Subcutaneous abdominal adipose tissue (tissue), 5 donors: ENCODE measurements around the gene TM9SF1.

Source experiments
- H3K27ac ChIP-seq: one replicate; pipeline ENCODE4 v1.7.0; 2013; ENCODE audit warnings: low read depth, mild to moderate bottlenecking, inconsistent platforms, low read length, moderate library complexity
- H3K27me3 ChIP-seq, 5 donors: one replicate each; pipeline ENCODE4 v1.7.0; 2013; ENCODE audit warnings: low read length in 5 of 5, inconsistent platforms in 1 of 5; ENCODE audit not compliant: control insufficient read depth in 5 of 5, insufficient read depth in 4 of 5
- H3K36me3 ChIP-seq, 5 donors: one replicate each; pipeline ENCODE4 v1.7.0; 2013; ENCODE audit warnings: low read length in 5 of 5; ENCODE audit not compliant: control insufficient read depth in 5 of 5, insufficient read depth in 5 of 5
- H3K4me1 ChIP-seq, 5 donors: one replicate each; pipeline ENCODE4 v1.7.0; 2013; ENCODE audit warnings: low read length in 5 of 5, mild to moderate bottlenecking in 3 of 5, moderate library complexity in 1 of 5; ENCODE audit not compliant: control insufficient read depth in 5 of 5, insufficient read depth in 5 of 5
- H3K4me3 ChIP-seq, 5 donors: one replicate each; pipeline ENCODE4 v1.7.0; 2013; ENCODE audit warnings: low read length in 5 of 5, low read depth in 1 of 5
- H3K9ac ChIP-seq, 5 donors: one replicate each; pipeline ENCODE4 v1.7.0; 2013; ENCODE audit warnings: low read length in 5 of 5, mild to moderate bottlenecking in 4 of 5, moderate library complexity in 3 of 5
- H3K9me3 ChIP-seq, 5 donors: one replicate each; pipeline ENCODE4 v1.7.0; 2013; ENCODE audit warnings: low read length in 5 of 5; ENCODE audit not compliant: control insufficient read depth in 5 of 5
- donor health status: healthy.
- donor health status: healthy.
- donor health status: healthy.
- donor health status: healthy.
- donor health status: healthy.

The TM9SF1 gene, protein sequence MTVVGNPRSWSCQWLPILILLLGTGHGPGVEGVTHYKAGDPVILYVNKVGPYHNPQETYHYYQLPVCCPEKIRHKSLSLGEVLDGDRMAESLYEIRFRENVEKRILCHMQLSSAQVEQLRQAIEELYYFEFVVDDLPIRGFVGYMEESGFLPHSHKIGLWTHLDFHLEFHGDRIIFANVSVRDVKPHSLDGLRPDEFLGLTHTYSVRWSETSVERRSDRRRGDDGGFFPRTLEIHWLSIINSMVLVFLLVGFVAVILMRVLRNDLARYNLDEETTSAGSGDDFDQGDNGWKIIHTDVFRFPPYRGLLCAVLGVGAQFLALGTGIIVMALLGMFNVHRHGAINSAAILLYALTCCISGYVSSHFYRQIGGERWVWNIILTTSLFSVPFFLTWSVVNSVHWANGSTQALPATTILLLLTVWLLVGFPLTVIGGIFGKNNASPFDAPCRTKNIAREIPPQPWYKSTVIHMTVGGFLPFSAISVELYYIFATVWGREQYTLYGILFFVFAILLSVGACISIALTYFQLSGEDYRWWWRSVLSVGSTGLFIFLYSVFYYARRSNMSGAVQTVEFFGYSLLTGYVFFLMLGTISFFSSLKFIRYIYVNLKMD

DNA sequence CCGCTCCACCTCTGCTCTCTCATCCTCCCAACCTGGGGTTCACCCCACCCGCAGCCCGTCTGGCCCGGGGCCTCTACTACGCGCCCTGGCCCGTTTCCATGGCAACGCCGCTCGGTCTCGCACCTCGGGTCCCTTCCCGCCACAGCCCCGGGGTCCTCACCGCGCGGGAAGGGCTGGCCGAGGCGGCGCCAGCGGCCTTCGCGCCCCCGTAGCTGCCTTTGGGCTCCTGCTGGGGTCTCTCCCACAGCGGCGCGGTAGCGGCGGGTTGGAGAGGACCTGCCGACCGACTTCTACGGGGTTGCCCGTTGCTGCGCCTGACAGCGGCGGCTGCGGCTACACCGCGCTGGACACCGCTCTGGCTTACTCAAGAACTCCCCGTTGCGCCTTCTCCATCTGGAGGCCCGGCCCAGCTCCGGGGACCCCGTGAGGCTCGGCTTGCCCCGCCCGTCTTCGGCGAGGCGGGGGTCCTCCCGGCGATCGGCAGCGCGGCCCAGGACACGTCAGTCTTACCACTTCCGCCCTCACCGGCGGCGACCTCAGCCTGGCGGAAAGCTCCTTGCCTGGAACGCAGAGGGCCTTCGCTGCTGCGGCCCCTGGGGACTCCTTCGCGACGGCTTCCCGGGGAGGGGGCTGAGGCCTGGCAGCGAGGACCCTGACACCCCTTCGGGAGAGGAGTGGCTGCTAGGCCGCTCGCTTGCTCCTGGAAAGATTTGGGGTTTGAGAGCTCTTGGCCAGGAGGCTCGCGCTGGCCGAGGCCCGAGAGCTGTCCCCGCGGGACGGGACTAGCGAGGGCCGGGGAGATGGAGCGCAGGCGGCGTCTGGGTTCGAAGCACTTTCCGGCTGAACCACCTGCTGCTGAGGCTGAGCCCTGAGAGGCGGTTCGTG is at the start of gene TM9SF1:
Gene TM9SF1, minus strand, starts transcription at position 256 of the 885 bp plus-strand sequence. CDS start 422 bp downstream, outside the sequence.
- H3K36me3 ChIP-seq, result peaks cover 5 to 29% (median 16%) of the 10 kb centered on the region in 5 donors
- peaks cover 9 to 29% (median 24%) of the 10 kb centered on the region in 5 donors for H3K4me1 ChIP-seq
- no peaks in the 10 kb centered on the region for H3K9me3 ChIP-seq

DNA sequence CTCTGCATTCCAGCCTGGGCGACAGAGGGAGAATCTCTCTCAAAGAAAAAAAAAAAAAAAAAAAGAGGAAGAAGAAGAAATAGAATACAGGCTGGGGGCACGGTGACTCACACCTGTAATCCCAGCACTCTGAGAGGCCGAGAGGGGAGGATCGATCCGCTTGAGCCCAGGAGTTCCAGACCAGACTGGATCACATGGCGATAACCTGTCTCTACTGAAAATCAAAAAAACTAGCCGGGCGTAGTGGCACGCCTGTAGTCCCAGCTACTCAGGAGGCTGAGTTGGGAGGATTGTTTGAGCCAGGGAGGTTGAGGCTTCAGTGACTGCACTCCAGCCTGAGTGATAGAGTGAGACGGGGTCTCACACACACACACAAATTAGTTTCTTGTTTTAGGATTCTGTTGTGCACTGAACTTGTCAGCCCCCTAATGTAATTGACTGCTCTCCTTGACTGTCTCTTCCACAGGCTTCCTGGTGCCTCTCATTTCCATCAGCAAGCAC is 48.1 kb upstream of the TM9SF1 start:
- H3K9ac ChIP-seq, result peak overlapping the region; percentile 39 to 98 (median 97)
- peaks cover 0 to 45% (median 37%) of the 10 kb centered on the region in 5 donors for H3K4me1 ChIP-seq
- H3K27ac ChIP-seq, result peak overlapping the region; percentile 98
- no peaks in the 10 kb centered on the region for H3K9me3 ChIP-seq
- H3K4me3 ChIP-seq, result peak overlapping the region; percentile 81 to 96 (median 94)
- H3K27me3 ChIP-seq, result no peaks in the 10 kb centered on the region
- peaks cover 8 to 28% (median 28%) of the 10 kb centered on the region in 5 donors for H3K36me3 ChIP-seq

More for the DNA sequence above, at the start of gene TM9SF1:
- peak within 1 kb of the TSS; percentile 84 to 96 (median 95) for H3K9ac ChIP-seq
- H3K27me3 ChIP-seq, result no peaks in the 10 kb centered on the region
- H3K4me3 ChIP-seq, result peak within 1 kb of the TSS; percentile 84 to 95 (median 94)
- peak within 1 kb of the TSS; percentile 95 for H3K27ac ChIP-seq

GRCh38 chr14:24241829-24242443 is 46.7 kb upstream of the TM9SF1 start:
- peaks cover 0 to 45% (median 37%) of the 10 kb centered on the region in 5 donors for H3K4me1 ChIP-seq
- H3K4me3 ChIP-seq, result peak overlapping the region; percentile 81 to 98 (median 95)
- H3K9me3 ChIP-seq, result no peaks in the 10 kb centered on the region
- peaks cover 8 to 43% (median 43%) of the 10 kb centered on the region in 5 donors for H3K36me3 ChIP-seq
- H3K9ac ChIP-seq, result peak overlapping the region; percentile 81 to 98 (median 97)
- H3K27ac ChIP-seq, result peak overlapping the region; percentile 98
- no peaks in the 10 kb centered on the region for H3K27me3 ChIP-seq

DNA sequence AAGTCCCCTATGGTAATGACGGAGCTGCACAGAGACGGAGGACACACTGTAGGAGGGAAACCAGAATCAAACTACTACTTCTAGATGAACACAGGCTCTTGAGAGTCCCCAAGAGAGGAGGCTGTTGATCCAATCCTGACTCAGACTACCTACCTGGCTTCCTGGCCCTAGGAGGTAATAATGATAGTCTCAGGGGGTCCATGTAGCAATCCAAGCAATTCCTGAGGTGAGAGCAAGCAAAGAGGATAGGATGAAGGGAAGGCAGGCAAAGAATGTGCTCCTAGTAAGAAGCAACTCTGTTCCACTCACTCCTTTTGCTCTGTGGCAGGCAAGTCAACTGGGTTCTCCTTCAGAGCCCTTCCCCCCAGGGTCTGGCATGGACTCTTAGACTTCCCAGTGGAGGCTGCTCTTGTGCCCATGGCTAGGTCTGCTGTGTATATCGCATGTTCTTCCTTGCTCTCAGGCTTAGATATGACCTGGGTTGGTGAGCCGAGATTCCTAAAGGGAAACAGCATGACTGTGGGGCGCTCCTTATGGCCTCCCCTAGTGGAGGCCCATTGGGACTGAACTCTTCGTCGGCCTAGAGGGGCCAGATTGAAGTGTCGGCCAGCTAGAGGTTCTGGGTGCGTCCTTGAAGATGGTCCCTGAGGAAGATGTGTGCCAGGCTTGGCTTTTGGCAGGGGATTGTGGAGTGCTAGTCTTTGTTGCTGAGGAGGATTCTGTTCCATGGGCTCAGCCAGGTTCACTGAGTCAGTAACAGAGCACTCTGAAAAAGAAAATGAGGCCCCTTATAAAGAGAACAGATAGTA is 45.1 kb upstream of the TM9SF1 start:
- H3K4me1 ChIP-seq, result peaks cover 0 to 45% (median 37%) of the 10 kb centered on the region in 5 donors
- peak overlapping the region; percentile 98 for H3K27ac ChIP-seq

DNA sequence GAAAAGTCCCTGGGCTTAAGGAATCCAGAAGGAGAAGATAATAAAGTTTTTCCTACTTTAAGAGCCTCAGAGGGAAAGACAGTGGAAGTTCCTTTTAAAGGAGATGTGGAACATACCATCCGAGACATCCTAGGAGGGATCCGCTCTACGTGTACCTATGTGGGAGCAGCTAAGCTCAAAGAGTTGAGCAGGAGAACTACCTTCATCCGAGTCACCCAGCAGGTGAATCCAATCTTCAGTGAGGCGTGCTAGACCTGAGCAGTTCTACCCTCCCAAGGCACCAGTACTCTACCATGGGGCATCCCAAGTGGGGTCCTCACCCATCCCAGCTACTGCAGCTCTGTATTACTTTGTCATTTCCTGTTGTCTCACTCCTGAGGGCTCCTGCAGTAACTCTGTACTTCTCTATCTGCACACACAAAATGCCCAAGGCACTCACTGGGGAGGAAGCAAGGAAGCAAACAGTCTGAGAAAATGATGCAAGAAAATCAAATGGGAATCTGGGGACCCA is 43.3 kb upstream of the TM9SF1 start:
- Histone ChIP-seq H3K9me3 (no peaks in the 10 kb centered on the region), H3K4me1 (peaks cover 0 to 53% (median 42%) of the 10 kb centered on the region in 5 donors), H3K36me3 (peaks cover 25 to 70% (median 60%) of the 10 kb centered on the region in 5 donors), H3K27me3 (no peaks in the 10 kb centered on the region), H3K9ac (peak overlapping the region in 1 of 5 donors; percentile 7), H3K4me3 (no peak overlapping the region), H3K27ac (peak overlapping the region; percentile 38)

More for the DNA sequence above, 45.1 kb upstream of the TM9SF1 start:
- Histone ChIP-seq H3K9me3 (no peaks in the 10 kb centered on the region), H3K36me3 (peaks cover 16 to 59% (median 58%) of the 10 kb centered on the region in 5 donors), H3K27me3 (no peaks in the 10 kb centered on the region), H3K9ac (peak overlapping the region in 4 of 5 donors; percentile 40 to 98 (median 64)), H3K4me3 (peak overlapping the region in 2 of 5 donors; percentile 15 to 94)

- Histone ChIP-seq H3K4me1 (peaks cover 4 to 53% (median 42%) of the 10 kb centered on the region in 5 donors), H3K9ac (no peak overlapping the region), H3K27me3 (no peaks in the 10 kb centered on the region), H3K36me3 (peaks cover 25 to 70% (median 60%) of the 10 kb centered on the region in 5 donors), H3K27ac (peak overlapping the region; percentile 27), H3K9me3 (no peaks in the 10 kb centered on the region), H3K4me3 (no peak overlapping the region)
Measured at GRCh38 chr14:24238123-24238522, 42.9 kb upstream of the TM9SF1 start.

DNA sequence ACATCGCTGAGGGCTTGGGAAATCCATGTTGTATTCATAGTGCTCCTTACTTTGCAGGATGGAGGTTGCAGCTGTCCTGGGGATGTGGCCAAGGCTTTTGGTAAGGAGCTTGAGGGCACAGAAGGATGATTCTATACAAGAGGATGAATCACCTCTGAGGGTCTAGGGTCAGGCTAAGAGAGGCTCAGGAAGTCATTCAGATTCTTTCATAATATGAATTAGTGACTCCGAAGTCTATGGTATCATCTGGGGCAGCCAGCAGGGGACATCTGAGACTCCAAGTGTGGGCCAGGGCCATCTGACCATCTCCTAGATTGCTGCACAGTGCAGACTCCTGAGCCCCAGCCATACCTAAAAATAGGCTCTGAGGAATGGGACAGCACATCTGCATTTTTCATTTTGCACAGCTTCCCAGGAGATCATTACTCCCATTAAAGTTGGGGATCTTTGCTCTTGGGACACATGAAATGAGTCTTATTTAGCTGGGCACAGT is 42.3 kb upstream of the TM9SF1 start:
- H3K4me1 ChIP-seq, result peaks cover 5 to 57% (median 45%) of the 10 kb centered on the region in 5 donors
- no peak overlapping the region for H3K4me3 ChIP-seq
- no peaks in the 10 kb centered on the region for H3K9me3 ChIP-seq
- H3K9ac ChIP-seq, result no peak overlapping the region
- H3K27me3 ChIP-seq, result no peaks in the 10 kb centered on the region
- peak overlapping the region; percentile 27 for H3K27ac ChIP-seq
- peaks cover 25 to 70% (median 60%) of the 10 kb centered on the region in 5 donors for H3K36me3 ChIP-seq

DNA sequence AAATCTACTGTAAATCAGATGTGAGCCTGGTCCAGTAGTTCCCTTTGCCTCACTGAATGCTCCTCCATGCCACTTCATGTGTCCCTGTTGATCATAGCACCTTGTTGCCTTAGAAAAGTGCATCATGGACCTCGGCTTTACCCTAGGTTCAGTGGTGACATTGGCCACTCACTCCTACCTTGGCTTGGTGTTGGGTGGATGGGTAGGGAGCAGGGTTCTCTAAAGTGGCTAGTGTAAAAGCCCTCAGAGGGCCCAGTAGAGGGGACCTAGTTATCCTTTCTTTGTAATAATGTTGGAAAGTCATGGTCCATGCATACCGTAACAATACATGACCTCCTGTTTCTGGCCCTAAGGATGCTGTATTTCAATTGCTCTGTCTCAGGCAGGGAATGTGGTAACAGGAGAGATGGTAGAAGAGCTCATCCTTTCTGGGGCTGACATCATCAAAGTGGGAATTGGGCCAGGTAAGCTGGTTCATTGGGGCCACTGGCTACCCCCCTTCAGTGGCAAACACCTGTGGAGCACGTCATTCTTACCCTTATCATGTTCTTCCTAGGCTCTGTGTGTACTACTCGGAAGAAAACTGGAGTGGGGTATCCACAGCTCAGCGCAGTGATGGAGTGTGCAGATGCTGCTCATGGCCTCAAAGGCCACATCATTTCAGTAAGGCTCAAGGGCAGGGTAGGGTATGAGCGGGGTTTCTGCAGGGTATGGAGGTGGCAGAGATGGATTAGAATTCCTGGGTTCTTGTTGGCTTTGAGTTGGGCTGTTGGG is 41.6 kb upstream of the TM9SF1 start:
- no peaks in the 10 kb centered on the region for H3K9me3 ChIP-seq
- no peak overlapping the region for H3K27ac ChIP-seq
- H3K4me1 ChIP-seq, result peaks cover 5 to 56% (median 44%) of the 10 kb centered on the region in 5 donors
- peak overlapping the region in 1 of 5 donors; percentile 39 for H3K9ac ChIP-seq
- H3K36me3 ChIP-seq, result peaks cover 25 to 70% (median 60%) of the 10 kb centered on the region in 5 donors
- H3K27me3 ChIP-seq, result no peaks in the 10 kb centered on the region
- no peak overlapping the region for H3K4me3 ChIP-seq
